ENCODE measurements around the gene NPY5R.

- TF ChIP-seq POLR2A (IDR thresholded peaks at IDR 0.05; ENCODE audit: low read depth, low read length), result no peak
- TF ChIP-seq POLR2AphosphoS5 (IDR thresholded peaks at IDR 0.05; ENCODE audit: low read depth, low read length), result no peak
These were observed 24.0 kb downstream of the NPY5R start for GRCh38 chr4:163367651-163368050.

Measured in GM12892 (cell line).